Measurements from ENCODE around the gene CLIC3. TPM values are rescaled to one million over a fixed set of nuclear protein-coding genes. Genes with fewer than 3 reads are reported as not detected.

CLIC3 gene
- total RNA-seq, 1 donor from 2014 or later = not detected

DNA sequence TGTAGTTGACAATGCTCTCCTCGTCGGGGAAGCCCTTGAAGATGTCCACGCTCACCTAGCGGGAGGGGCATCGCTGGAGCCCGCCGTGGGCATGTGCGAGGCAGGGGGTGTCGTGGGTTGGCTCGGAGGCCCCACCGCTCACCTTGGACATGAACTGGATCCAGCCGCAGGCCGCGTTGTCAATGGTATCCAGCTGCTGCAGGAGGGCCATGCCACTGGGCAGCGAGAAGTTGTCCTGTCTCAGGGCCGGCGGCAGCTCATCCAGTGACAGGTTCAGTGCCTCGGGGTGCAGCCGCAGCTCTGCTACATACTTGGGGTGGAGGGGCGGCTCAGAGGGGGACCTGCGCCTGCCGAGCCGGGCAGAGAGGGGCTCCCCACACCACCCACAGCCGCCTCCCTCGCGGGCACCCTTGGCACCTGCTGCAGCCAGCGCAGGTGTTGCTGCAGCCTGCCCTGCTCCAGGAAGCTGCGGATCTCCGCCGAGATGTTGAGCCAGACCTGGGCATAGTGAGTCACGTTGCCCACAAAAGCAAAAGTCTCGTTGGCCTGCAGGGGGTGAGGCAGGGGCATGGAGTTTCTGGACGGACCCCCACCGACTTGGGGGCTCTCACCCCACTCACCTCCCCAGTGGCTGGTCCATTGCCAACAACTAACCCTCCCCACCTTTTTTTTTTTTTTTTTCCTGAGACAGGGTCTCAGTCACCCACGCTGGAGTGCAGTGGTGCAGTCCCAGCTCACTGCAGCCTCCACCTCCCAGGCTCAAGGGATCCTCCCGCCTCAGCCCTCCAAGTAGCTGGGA lies 22.6 kb upstream of the CLIC3 start:
- Mint-ChIP-seq H3K27me3 (no peaks in the 10 kb centered on the region), H3K4me1 (ENCODE audit: low read depth) (no peaks in the 10 kb centered on the region), H3K27ac (no peak overlapping the region), H3K9me3 (ENCODE audit: low read depth) (no peaks in the 10 kb centered on the region), H3K4me3 (ENCODE audit: low read depth) (no peak overlapping the region), H3K36me3 (ENCODE audit: insufficient read depth) (peaks cover 1% of the 10 kb centered on the region)
- TF ChIP-seq, protein P1, sequence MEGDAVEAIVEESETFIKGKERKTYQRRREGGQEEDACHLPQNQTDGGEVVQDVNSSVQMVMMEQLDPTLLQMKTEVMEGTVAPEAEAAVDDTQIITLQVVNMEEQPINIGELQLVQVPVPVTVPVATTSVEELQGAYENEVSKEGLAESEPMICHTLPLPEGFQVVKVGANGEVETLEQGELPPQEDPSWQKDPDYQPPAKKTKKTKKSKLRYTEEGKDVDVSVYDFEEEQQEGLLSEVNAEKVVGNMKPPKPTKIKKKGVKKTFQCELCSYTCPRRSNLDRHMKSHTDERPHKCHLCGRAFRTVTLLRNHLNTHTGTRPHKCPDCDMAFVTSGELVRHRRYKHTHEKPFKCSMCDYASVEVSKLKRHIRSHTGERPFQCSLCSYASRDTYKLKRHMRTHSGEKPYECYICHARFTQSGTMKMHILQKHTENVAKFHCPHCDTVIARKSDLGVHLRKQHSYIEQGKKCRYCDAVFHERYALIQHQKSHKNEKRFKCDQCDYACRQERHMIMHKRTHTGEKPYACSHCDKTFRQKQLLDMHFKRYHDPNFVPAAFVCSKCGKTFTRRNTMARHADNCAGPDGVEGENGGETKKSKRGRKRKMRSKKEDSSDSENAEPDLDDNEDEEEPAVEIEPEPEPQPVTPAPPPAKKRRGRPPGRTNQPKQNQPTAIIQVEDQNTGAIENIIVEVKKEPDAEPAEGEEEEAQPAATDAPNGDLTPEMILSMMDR (IDR thresholded peaks at IDR 0.05; ENCODE audit: unreplicated experiment) = no peak
- no peak for DNase-seq (ENCODE audit: low spot score, unreplicated experiment)

GRCh38 chr9:137017791-137018497 lies 21.6 kb upstream of the CLIC3 start:
- Mint-ChIP-seq H3K27me3 (no peaks in the 10 kb centered on the region), H3K36me3 (ENCODE audit: insufficient read depth) (peaks cover 1% of the 10 kb centered on the region), H3K9me3 (ENCODE audit: low read depth) (no peaks in the 10 kb centered on the region), H3K4me1 (ENCODE audit: low read depth) (no peaks in the 10 kb centered on the region), H3K27ac (no peak overlapping the region), H3K4me3 (ENCODE audit: low read depth) (no peak overlapping the region)
- no peak for DNase-seq (ENCODE audit: low spot score, unreplicated experiment)
- TF ChIP-seq, protein P1 (IDR thresholded peaks at IDR 0.05; ENCODE audit: unreplicated experiment) = no peak

- no peaks in the 10 kb centered on the region for H3K27me3 Mint-ChIP-seq
- no peaks in the 10 kb centered on the region for H3K9me3 Mint-ChIP-seq (ENCODE audit: low read depth)
- no peaks in the 10 kb centered on the region for H3K4me1 Mint-ChIP-seq (ENCODE audit: low read depth)
- TF ChIP-seq, protein P1 (IDR thresholded peaks at IDR 0.05; ENCODE audit: unreplicated experiment) = no peak
- H3K27ac Mint-ChIP-seq = no peak overlapping the region
- H3K4me3 Mint-ChIP-seq (ENCODE audit: low read depth) = no peak overlapping the region
- peaks cover 1% of the 10 kb centered on the region for H3K36me3 Mint-ChIP-seq (ENCODE audit: insufficient read depth)
- DNase-seq (ENCODE audit: low spot score, unreplicated experiment) = no peak
Measured at GRCh38 chr9:137017071-137017470, 20.7 kb upstream of the CLIC3 start.

DNA sequence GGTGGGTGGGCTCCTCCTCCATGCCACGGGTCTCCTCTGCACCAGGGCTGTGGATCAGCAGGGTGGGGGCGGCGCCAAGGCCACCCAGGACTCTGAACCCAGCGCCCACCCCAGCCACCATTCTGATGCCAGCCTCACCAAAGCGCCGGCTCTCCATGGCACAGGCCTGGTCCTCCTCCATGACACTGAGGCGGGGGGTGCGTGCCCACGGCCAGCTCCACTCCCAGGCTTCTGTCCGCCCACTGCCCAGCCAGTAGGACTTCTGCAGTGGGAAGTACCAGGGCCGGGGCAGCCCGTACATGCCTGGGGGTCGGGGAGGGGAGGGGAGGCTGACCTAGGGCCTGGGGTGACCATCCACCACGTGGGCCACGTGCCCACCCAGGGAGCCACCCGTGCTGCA lies 20.1 kb upstream of the CLIC3 start:
- peaks cover 1% of the 10 kb centered on the region for H3K36me3 Mint-ChIP-seq (ENCODE audit: insufficient read depth)
- no peaks in the 10 kb centered on the region for H3K4me1 Mint-ChIP-seq (ENCODE audit: low read depth)
- no peaks in the 10 kb centered on the region for H3K27me3 Mint-ChIP-seq
- no peak overlapping the region for H3K27ac Mint-ChIP-seq
- no peak for DNase-seq (ENCODE audit: low spot score, unreplicated experiment)
- no peaks in the 10 kb centered on the region for H3K9me3 Mint-ChIP-seq (ENCODE audit: low read depth)
- no peak overlapping the region for H3K4me3 Mint-ChIP-seq (ENCODE audit: low read depth)
- TF ChIP-seq, protein P1 (IDR thresholded peaks at IDR 0.05; ENCODE audit: unreplicated experiment) = no peak

GRCh38 chr9:137015976-137016375 lies 19.6 kb upstream of the CLIC3 start:
- Mint-ChIP-seq H3K27ac (no peak overlapping the region), H3K9me3 (ENCODE audit: low read depth) (no peaks in the 10 kb centered on the region), H3K4me1 (ENCODE audit: low read depth) (no peaks in the 10 kb centered on the region), H3K27me3 (no peaks in the 10 kb centered on the region), H3K4me3 (ENCODE audit: low read depth) (no peak overlapping the region), H3K36me3 (ENCODE audit: insufficient read depth) (peaks cover 1% of the 10 kb centered on the region)
- TF ChIP-seq, protein P1 (IDR thresholded peaks at IDR 0.05; ENCODE audit: unreplicated experiment) = no peak
- no peak for DNase-seq (ENCODE audit: low spot score, unreplicated experiment)
